GM12874 (cell line): ENCODE data around the gene ACKR2.

Experiments
- CTCF ChIP-seq: IDR thresholded peaks from 2 replicates; pipeline ENCODE4 v1.5.1; 2011; ENCODE audit warnings: low read depth, mild to moderate bottlenecking, control low read depth, low read length, moderate library complexity; ENCODE audit not compliant: insufficient read depth

ACKR2 gene

GRCh38 chr3:42891042-42891441, 81.8 kb downstream of the ACKR2 start:
- TF ChIP-seq CTCF = no peak

GRCh38 chr3:42892169-42892568, 82.9 kb downstream of the ACKR2 start:
- TF ChIP-seq CTCF = no peak

GRCh38 chr3:42892807-42893206, 83.6 kb downstream of the ACKR2 start:
- TF ChIP-seq CTCF = no peak

- TF ChIP-seq CTCF = no peak
Observed at GRCh38 chr3:42894698-42895579, 85.7 kb downstream of the ACKR2 start.

- TF ChIP-seq CTCF = no peak
Observed at GRCh38 chr3:42895580-42895868, 86.3 kb downstream of the ACKR2 start.

- TF ChIP-seq CTCF = no peak
Observed at GRCh38 chr3:42898896-42899675, 89.8 kb downstream of the ACKR2 start.

- TF ChIP-seq CTCF = no peak
Observed at GRCh38 chr3:42900226-42901072, 91.2 kb downstream of the ACKR2 start.
